NT2/D1 (cell line): ENCODE measurements around the gene CNPY2.

ENCODE experiments used
- DNase-seq: peaks from one replicate; pipeline ENCODE4 v3.0.0-alpha.2; 2011; ENCODE audit warnings: low read depth, low spot score
- H3K27me3 ChIP-seq: 2 replicates; pipeline ENCODE4 v1.6.0; 2011; ENCODE audit warnings: mild to moderate bottlenecking; ENCODE audit not compliant: insufficient read length, insufficient read depth
- H3K36me3 ChIP-seq: 2 replicates; pipeline ENCODE4 v1.6.1; 2011; ENCODE audit warnings: mild to moderate bottlenecking, low read length, mixed read lengths; ENCODE audit not compliant: insufficient read depth, insufficient read length
- H3K4me1 ChIP-seq: 2 replicates; pipeline ENCODE4 v1.5.1; 2011; ENCODE audit not compliant: insufficient read depth, insufficient read length
- H3K4me3 ChIP-seq: 2 replicates; pipeline ENCODE4 v1.5.1; 2011; ENCODE audit warnings: low read depth; ENCODE audit not compliant: insufficient read length
- H3K9ac ChIP-seq: 2 replicates; pipeline ENCODE4 v1.6.0; 2011; ENCODE audit warnings: low read depth; ENCODE audit not compliant: insufficient read length
- H3K9me3 ChIP-seq: 2 replicates; pipeline ENCODE4 v1.5.1; 2011; ENCODE audit warnings: mild to moderate bottlenecking, low read length; ENCODE audit not compliant: insufficient read depth
- SUZ12 ChIP-seq: IDR thresholded peaks from 2 replicates; pipeline ENCODE4 v1.6.1; 2011; ENCODE audit not compliant: insufficient read length, insufficient read depth; ENCODE audit errors: extremely low read depth
- YY1 ChIP-seq: IDR thresholded peaks from 2 replicates; pipeline ENCODE4 v1.6.1; 2011; ENCODE audit not compliant: insufficient read length, insufficient read depth
- ZNF274 ChIP-seq: IDR thresholded peaks from 2 replicates; pipeline ENCODE4 v1.6.1; 2011; ENCODE audit warnings: mild to moderate bottlenecking, low read depth, low read length

The CNPY2 gene

DNA sequence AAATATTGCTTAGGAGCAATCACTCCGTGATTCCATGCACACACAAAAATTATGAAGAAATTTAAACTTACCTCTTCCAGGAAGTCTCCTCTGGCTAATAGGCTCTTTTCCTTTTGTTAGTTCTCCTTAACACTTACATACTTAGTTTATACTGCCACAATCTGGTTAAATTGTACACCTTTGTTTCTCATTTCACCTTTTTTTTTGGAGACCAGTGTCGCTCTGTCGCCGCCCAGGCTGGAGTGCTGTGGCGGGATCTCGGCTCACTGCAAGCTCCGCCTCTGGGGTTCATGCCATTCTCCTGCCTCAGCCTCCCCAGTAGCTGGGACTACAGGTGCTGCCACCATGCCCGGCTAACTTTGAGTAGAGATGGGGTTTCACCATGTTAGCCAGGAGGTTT is 55.4 kb downstream of the CNPY2 start:
- peaks cover 12% of the 10 kb centered on the region for H3K4me1 ChIP-seq
- peaks cover 19% of the 10 kb centered on the region for H3K36me3 ChIP-seq
- DNase-seq, result no peak
- no peaks in the 10 kb centered on the region for H3K9me3 ChIP-seq
- H3K9ac ChIP-seq, result no peak overlapping the region
- H3K4me3 ChIP-seq, result no peak overlapping the region
- no peak for TF ChIP-seq ZNF274
- TF ChIP-seq SUZ12, result no peak
- TF ChIP-seq YY1, result no peak
- H3K27me3 ChIP-seq, result peaks cover 10% of the 10 kb centered on the region
